Activated CD8-positive, alpha-beta memory T cell treated with anti-CD3 and anti-CD28 coated beads for 48 hours (primary cell): ENCODE measurements around the gene IL36RN.

ENCODE experiments used
- DNase-seq, 3 experiments: peaks; one replicate each; pipeline ENCODE4 v3.0.0-alpha.2; 2020; ENCODE audit warnings: low read depth in 2 of 3, low spot score in 2 of 3

Gene IL36RN

DNA sequence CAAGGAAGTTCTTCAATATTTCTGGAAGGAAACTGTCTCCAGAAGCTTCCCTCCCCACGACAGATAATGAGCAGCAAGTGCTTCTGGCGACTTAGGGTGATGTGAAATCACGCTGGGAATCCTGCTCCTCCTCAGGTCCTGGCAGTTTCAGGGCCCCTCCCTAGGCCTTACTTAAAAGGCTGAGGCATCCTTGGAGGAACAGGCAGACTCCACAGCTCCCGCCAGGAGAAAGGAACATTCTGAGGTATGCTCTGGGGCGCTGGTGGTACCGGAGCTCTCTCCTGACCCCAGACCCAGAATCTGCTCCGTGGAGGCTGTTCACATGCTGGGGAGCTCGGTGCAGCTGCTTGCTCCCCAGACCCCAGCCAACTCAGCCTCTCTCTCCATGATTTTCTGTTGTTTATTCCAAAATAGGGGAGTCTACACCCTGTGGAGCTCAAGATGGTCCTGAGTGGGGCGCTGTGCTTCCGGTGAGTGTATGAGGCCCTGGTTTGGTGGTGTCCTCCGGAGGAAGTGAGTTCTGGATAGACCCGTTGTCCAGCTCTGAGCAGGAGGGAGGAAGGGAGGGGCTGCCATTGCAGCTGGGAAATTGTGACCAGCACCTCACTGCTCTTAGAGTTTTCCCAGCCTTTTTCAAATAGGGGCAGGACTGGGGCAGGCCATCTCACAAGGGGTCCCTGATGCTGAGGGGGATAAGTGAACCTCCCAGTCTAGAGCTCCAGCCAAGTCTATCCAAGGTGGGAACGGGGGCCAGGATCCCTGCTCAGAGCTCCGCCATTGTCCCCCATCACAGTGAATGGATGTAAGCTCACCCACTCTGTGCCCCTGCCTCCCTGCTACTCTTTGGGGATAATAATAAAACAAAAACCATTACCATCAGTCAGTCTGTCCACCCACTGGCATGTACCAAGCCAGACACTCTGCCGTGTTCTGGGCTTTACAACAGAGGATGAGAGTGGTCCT, at the start of gene IL36RN:
TSS of gene IL36RN (plus strand) at position 201 of the 963 bp plus-strand sequence. CDS start at position 442, 241 bp downstream.
- DNase-seq: no peak

- no peak for DNase-seq
Measured at GRCh38 chr2:113009622-113010021, 49.4 kb upstream of the IL36RN start.

GRCh38 chr2:113010088-113010487, 48.9 kb upstream of the IL36RN start:
- no peak for DNase-seq

DNA sequence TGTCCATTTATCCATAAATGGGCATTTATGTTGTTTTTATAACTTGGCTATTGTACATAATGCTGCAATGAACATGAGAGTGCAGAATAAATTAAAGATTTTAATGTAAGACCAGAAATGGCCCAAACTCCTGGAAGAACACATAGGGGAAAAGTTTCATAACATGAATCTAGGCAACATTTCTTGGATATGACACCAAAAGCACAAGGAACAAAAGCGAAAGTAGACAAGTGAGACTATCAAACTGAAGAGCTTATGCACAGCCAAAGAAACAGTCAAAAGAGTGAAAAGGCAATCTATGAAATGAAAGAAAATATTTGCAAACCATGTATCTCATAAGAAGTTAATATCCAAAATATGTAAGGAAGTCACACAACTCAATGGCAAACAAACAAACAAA, 47.9 kb upstream of the IL36RN start:
- DNase-seq: no peak

DNA sequence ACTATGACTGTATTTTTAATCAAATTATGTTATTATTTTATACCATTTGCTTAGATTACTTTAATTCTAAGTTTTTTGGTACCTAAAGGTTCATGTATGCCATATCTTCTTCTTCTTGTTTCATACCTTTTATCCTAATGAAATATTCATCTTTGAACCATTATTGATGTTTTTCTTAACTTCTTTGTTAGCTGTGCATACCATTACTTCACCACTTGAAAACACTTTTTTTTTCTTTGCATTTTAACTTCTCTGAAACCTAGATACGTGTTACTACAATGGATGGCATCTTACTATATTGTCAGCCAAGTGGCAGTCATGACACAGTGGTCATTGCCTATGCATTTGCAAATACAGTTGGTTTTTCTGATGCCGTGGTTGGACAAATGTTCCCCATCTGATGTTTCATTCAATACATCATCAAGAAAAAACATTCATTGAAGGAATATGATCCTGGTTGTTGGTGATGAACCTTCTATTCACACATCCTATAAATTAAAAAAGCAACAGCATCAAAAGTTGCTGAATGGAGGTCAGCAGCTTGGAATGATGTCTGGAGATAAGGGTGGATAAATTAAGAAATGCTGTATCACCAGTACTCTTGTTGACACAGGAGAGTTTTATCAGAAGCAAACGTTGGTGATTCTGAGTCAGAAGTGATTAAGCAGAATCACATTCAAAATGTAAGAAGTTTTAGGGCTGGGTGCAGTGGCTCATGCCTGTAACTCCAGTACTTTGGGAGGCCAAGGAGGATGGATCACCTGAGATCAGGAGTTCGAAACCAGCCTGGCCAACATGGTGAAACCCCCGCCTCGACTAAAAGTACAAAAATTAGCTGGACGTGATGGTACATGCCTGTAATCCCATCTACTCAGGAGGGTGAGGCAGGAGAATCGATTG, 46.3 kb upstream of the IL36RN start:
- DNase-seq: no peak

GRCh38 chr2:113013336-113013661, 45.7 kb upstream of the IL36RN start:
- DNase-seq: no peak

DNA sequence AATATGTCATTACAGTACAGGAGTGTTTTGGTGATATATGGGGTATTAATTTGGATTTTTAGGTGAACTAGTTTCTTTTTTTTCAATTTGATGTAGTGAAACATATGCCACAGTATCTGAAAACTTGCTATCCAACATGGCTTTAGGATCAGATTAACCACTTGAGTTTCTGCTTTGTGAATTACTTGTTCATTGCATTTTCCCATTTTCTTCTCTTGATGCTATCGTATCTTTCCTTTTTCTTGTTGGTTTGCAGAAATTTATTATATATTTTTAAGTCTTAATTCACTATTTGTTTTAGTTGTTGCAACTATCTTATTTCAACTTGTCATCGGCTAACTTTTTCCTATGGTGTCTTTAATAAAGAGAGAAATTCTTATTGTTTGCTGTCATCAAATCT, 44.9 kb upstream of the IL36RN start:
- no peak for DNase-seq

GRCh38 chr2:113015042-113015441, 44.0 kb upstream of the IL36RN start:
- DNase-seq: no peak

- DNase-seq: no peak
Measured at GRCh38 chr2:113015655-113016054, 43.3 kb upstream of the IL36RN start.

DNA sequence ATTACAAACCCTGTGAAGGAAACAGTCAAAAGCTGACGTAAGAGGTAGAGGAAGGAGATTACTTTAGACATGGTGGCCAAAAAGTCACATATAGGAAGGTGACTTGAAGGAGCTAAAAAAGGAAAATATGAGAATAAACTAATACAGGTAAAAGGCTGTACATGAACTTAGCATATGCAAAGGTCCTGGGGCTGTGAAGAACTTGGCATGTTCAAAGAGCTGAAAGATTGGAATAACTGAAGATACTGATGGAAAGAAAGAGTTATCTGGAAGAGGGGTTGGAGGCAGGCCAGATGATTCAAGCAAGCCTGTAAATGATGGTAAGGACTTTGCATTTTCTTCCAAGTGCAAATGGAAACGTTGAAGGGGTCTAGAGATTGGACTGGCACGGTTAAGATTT, 40.5 kb upstream of the IL36RN start:
- no peak for DNase-seq

GRCh38 chr2:113021312-113021711, 37.7 kb upstream of the IL36RN start:
- DNase-seq: no peak

GRCh38 chr2:113024764-113025163, 34.2 kb upstream of the IL36RN start:
- DNase-seq: no peak

- DNase-seq: no peak
Measured at GRCh38 chr2:113025737-113026136, 33.3 kb upstream of the IL36RN start.

DNA sequence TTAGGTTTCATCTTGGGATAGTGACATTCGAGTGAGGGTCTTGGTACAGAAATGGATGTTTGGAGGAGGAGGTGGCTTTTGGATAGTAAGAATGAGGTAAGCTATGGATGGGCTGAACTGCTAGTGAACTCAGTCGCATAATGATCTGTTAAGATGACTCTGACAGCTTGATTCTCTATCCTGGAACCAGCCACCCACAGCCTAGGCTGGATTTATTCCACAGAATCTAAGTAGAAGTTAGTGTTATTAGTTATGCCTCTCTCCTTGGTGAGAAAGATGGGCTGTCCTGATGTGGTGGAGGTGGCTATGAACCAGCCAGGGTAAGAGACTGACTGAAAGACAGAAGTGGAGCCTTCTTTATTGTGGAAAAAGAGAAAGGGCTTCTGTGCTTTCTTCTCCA, 31.3 kb upstream of the IL36RN start:
- DNase-seq: no peak

- DNase-seq: no peak
Measured at GRCh38 chr2:113028112-113028511, 30.9 kb upstream of the IL36RN start.

GRCh38 chr2:113032737-113033136, 26.3 kb upstream of the IL36RN start:
- no peak for DNase-seq

DNA sequence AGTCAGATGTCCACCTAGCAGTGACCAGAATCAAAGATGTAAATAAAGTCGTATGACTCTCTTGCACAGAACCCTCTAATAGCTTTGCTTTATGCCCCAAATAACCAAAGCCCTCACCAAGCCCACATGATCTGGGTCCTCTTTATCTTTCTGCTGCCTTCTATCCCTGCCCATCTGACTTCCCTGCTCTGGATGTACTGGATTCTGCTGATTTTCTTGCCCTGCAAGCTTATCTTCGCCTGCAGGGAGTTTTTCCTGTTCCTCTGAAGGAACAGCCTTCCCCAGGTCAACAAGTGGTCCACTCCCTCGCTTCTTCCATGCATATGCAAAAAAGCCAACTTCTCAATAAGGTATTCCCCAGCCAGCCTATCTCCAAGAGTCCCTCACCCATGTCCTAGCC, 25.0 kb upstream of the IL36RN start:
- DNase-seq: no peak

DNA sequence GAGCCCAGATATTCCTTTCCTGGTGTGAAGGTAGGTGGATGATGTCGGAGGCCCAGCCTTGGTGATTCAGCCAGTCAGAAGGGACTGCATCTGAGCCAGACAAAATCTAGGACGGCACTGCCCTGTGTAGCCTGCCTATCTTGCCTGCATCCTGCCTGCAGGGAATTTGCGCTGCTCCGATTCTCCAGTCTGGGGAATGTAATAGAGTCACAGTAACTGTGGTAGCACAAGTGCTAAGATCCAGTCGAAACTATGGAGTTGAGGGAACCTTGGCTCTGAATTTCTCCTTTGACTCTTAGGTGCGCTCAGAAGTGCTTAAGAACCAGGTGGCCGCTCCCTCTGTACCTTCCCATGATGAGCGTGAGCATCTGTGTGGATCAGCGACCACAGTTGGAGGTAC, 22.2 kb upstream of the IL36RN start:
- DNase-seq: no peak

- DNase-seq: no peak
Measured at GRCh38 chr2:113038291-113038690, 20.7 kb upstream of the IL36RN start.

GRCh38 chr2:113039158-113039557, 19.8 kb upstream of the IL36RN start:
- no peak for DNase-seq

DNA sequence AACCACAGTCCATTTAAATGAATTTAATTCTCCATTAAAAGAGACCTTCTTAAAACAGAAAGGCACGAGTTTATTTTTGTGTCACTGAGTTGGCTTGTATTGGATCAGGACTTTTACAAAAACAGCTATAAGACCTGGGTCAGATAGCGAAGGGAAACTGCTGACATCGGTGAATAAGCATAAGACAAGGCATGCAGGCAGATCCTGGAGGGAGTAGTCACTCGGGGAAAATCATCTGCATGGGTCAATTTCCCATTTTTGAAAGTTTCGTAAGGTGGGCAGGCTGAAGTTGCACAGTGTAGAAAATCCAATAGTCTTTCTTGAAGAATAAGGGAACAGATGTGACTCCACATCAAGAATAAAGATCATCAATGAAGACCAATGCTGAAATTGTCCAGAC, 19.3 kb upstream of the IL36RN start:
- no peak for DNase-seq

- no peak for DNase-seq
Measured at GRCh38 chr2:113041871-113042270, 17.1 kb upstream of the IL36RN start.
